GM23338 (cell line): ENCODE measurements around the gene CISH. TPM values are rescaled to one million over a fixed set of nuclear protein-coding genes. Genes with fewer than 3 reads are reported as not detected.

Experiments used
- ATAC-seq: fragments of 200-7000 bp; cut with Tn5 transposase; 3 replicates; pipeline ENCODE4 v1.9.1; 2020
- DNase-seq: peaks from one replicate; pipeline ENCODE4 v3.0.0-alpha.2; 2015; ENCODE audit warnings: low spot score
- H2AFZ ChIP-seq: fragments of 200-600 bp; sonication (generic); 2 replicates; pipeline ENCODE4 v1.8.0; 2016; ENCODE audit warnings: antibody characterized with exemption, mild to moderate bottlenecking, moderate library complexity
- H3F3A ChIP-seq: fragments of 200-600 bp; sonication (generic); replicated peaks from 2 replicates; pipeline ENCODE4 v1.8.0; 2017; ENCODE audit warnings: antibody characterized with exemption, mixed run types, low read depth
- H3K27ac ChIP-seq: fragments of 200-600 bp; sonication (generic); 2 replicates; pipeline ENCODE4 v1.6.1; 2016; ENCODE audit warnings: low read depth
- H3K27me3 ChIP-seq: fragments of 200-600 bp; sonication (generic); 2 replicates; pipeline ENCODE4 v1.8.0; 2016; ENCODE audit warnings: mild to moderate bottlenecking, mixed run types, moderate library complexity; ENCODE audit not compliant: insufficient read depth
- H3K36me3 ChIP-seq: fragments of 200-600 bp; sonication (generic); 2 replicates; pipeline ENCODE4 v1.8.0; 2016; ENCODE audit warnings: mild to moderate bottlenecking; ENCODE audit not compliant: insufficient read depth
- H3K4me1 ChIP-seq: fragments of 200-600 bp; sonication (generic); 2 replicates; pipeline ENCODE4 v1.8.0; 2016; ENCODE audit warnings: mild to moderate bottlenecking, moderate library complexity; ENCODE audit not compliant: insufficient read depth
- H3K4me2 ChIP-seq: fragments of 200-600 bp; sonication (generic); 2 replicates; pipeline ENCODE4 v1.7.1; 2017; ENCODE audit warnings: mixed run types
- H3K4me3 ChIP-seq: fragments of 200-600 bp; sonication (generic); 2 replicates; pipeline ENCODE4 v1.6.1; 2016; ENCODE audit warnings: mixed run types
- H3K79me2 ChIP-seq: fragments of 200-600 bp; sonication (generic); replicated peaks from 2 replicates; pipeline ENCODE4 v1.8.0; 2017; ENCODE audit warnings: mild to moderate bottlenecking; ENCODE audit not compliant: insufficient read depth
- H3K9me2 ChIP-seq: fragments of 200-600 bp; sonication (generic); 2 replicates; pipeline ENCODE4 v1.8.0; 2017; ENCODE audit not compliant: insufficient read depth
- H4K20me1 ChIP-seq: fragments of 200-600 bp; sonication (generic); replicated peaks from 2 replicates; pipeline ENCODE4 v1.8.0; 2017; ENCODE audit warnings: mild to moderate bottlenecking; ENCODE audit not compliant: insufficient read depth
- H3K27ac Mint-ChIP-seq: 2 replicates; pipeline ENCODE4 v1.8.0; 2020; ENCODE audit warnings: inconsistent platforms, mild to moderate bottlenecking, moderate library complexity, mixed read lengths
- H3K27me3 Mint-ChIP-seq: 3 replicates; pipeline ENCODE4 v1.8.0; 2022; ENCODE audit warnings: low read depth, mild to moderate bottlenecking, moderate library complexity, mixed read lengths, inconsistent platforms; ENCODE audit not compliant: insufficient read depth, poor library complexity
- H3K36me3 Mint-ChIP-seq: 3 replicates; pipeline ENCODE4 v1.8.0; 2021; ENCODE audit warnings: low read depth, mild to moderate bottlenecking, inconsistent platforms, moderate library complexity, mixed read lengths
- H3K4me1 Mint-ChIP-seq: 3 replicates; pipeline ENCODE4 v1.8.0; 2020; ENCODE audit warnings: mild to moderate bottlenecking, inconsistent platforms, mixed read lengths
- H3K4me3 Mint-ChIP-seq: 3 replicates; pipeline ENCODE4 v1.8.0; 2021; ENCODE audit warnings: moderate library complexity, mild to moderate bottlenecking, inconsistent platforms, mixed read lengths
- H3K9me3 Mint-ChIP-seq: 3 replicates; pipeline ENCODE4 v1.8.0; 2020; ENCODE audit warnings: moderate library complexity, mild to moderate bottlenecking, inconsistent platforms, mixed read lengths
- CREB1 ChIP-seq: fragments of 250-450 bp; sonication (Bioruptor Pico); IDR thresholded peaks from 2 replicates; pipeline ENCODE4 v1.5.0; 2020; ENCODE audit warnings: low read depth, mild to moderate bottlenecking, moderate library complexity
- CTCF ChIP-seq, 2 experiments: fragments of 200-600 bp in 1 of 2; sonication (generic) in 1 of 2; conservative IDR thresholded peaks; 2 replicates each; pipeline versions ENCODE4 v1.5.1 to v1.6.1; 2016 to 2017; ENCODE audit warnings: antibody characterized with exemption in 2 of 2, low read depth in 2 of 2, mild to moderate bottlenecking in 2 of 2, moderate library complexity in 1 of 2
- EZH2phosphoT487 ChIP-seq: fragments of 200-600 bp; sonication (generic); IDR thresholded peaks from one replicate; pipeline ENCODE4 v1.8.1; 2018; ENCODE audit warnings: antibody characterized with exemption; ENCODE audit not compliant: unreplicated experiment
- JUNB ChIP-seq: IDR thresholded peaks from one replicate; pipeline ENCODE4 v1.6.1; 2016; ENCODE audit warnings: antibody characterized with exemption; ENCODE audit not compliant: unreplicated experiment
- POLR2AphosphoS5 ChIP-seq: IDR thresholded peaks from 2 replicates; pipeline ENCODE4 v1.6.1; 2016; ENCODE audit warnings: antibody characterized with exemption, low read depth
- REST ChIP-seq: IDR thresholded peaks from one replicate; pipeline ENCODE4 v1.6.1; 2018; ENCODE audit warnings: antibody characterized with exemption; ENCODE audit not compliant: unreplicated experiment
- STAT1 ChIP-seq: IDR thresholded peaks from one replicate; pipeline ENCODE4 v1.6.1; 2016; ENCODE audit warnings: antibody characterized with exemption; ENCODE audit not compliant: unreplicated experiment
- ZNF114 ChIP-seq: fragments of 250-450 bp; sonication (Bioruptor Pico); IDR thresholded peaks from 2 replicates; pipeline ENCODE4 v1.5.0; 2020; ENCODE audit warnings: mild to moderate bottlenecking, moderate library complexity
- ZNF331 ChIP-seq: fragments of 250-450 bp; sonication (Bioruptor Pico); IDR thresholded peaks from 2 replicates; pipeline ENCODE4 v1.5.0; 2020; ENCODE audit warnings: low read depth, mild to moderate bottlenecking, moderate library complexity
- ZNF462 ChIP-seq: fragments of 250-450 bp; sonication (Bioruptor Pico); IDR thresholded peaks from 2 replicates; pipeline ENCODE4 v1.5.0; 2020; ENCODE audit warnings: mild to moderate bottlenecking, moderate library complexity
- polyA plus RNA-seq: library from polyadenylated mRNA; unstranded; fragments of >200 nt; fragmentation: Nextera tagmentation; extraction: Ambion mirVana; gene quantifications from 2 replicates; pipeline ENCODE4 v1.2.1, GENCODE V29; 2016
- total RNA-seq: library from RNA; depleted of rRNA; stranded (reverse); fragments of >200 nt; shearing (Covaris generic); gene quantifications from 2 replicates; pipeline ENCODE4 v1.2.3, GENCODE V29; 2014

The CISH gene
- total and polyA plus RNA-seq, 2 experiments from 2014 or later: 2.1 to 3.6 TPM

DNA sequence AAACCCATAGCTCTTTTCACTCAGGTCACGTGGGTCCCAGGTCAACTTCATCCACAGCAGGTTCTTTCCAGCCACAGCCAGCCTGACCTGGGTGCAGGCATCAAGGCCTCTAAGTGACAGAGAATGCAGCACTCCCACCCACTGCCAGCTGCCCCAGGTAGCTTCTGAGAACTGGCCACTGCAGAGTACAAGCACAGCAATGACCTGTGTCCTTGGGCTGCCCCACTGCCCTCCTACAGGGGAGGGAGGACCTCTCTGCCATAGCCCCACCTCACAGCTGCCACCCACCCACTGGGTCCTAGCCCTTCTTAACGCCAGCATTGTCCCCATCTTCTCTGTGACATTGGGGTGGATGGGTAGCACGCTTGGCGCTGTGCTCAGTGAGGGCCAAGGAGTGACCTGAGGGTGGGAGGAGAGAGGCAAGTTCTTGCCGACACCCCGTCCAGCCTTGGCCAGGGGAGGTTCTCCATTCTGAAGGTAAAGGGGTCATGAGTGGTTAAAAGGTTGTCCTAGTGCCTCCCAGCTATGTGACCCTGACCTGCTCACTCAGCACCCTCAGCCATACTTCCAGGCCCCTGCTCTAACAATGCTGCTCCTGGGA, 12.4 kb downstream of the CISH start:
- Histone ChIP-seq H3K27me3 (0 out of 2 replicates have a peak, but pooled peaks cover 3% of the 10 kb centered on the region), H3K4me3 (no peak overlapping the region), H4K20me1 (no peaks in the 10 kb centered on the region), H3K79me2 (no peaks in the 10 kb centered on the region), H3K9me2 (no peaks in the 10 kb centered on the region), H3F3A (no peaks in the 10 kb centered on the region), H3K4me2 (no peak overlapping the region), H3K36me3 (no peaks in the 10 kb centered on the region), H3K4me1 (no peaks in the 10 kb centered on the region), H3K27ac (no peak overlapping the region), H2AFZ (no peak overlapping the region)
- H3K36me3 Mint-ChIP-seq: no peaks in the 10 kb centered on the region
- H3K9me3 Mint-ChIP-seq: no peaks in the 10 kb centered on the region
- H3K4me3 Mint-ChIP-seq: no peak overlapping the region
- no peak overlapping the region for H3K27ac Mint-ChIP-seq
- TF ChIP-seq ZNF114 (CRISPR knock-in tag): no peak
- TF ChIP-seq CREB1 (CRISPR knock-in tag): no peak
- no peak for TF ChIP-seq REST
- no peak for TF ChIP-seq POLR2AphosphoS5
- no peak for TF ChIP-seq EZH2phosphoT487
- TF ChIP-seq JUNB: no peak
- no peak for TF ChIP-seq ZNF331 (CRISPR knock-in tag)
- ATAC-seq (no peak), DNase-seq (no peak)
- H3K27me3 Mint-ChIP-seq: peaks cover 4% of the 10 kb centered on the region
- H3K4me1 Mint-ChIP-seq: no peaks in the 10 kb centered on the region; the same call in 2 of the 3 replicates

DNA sequence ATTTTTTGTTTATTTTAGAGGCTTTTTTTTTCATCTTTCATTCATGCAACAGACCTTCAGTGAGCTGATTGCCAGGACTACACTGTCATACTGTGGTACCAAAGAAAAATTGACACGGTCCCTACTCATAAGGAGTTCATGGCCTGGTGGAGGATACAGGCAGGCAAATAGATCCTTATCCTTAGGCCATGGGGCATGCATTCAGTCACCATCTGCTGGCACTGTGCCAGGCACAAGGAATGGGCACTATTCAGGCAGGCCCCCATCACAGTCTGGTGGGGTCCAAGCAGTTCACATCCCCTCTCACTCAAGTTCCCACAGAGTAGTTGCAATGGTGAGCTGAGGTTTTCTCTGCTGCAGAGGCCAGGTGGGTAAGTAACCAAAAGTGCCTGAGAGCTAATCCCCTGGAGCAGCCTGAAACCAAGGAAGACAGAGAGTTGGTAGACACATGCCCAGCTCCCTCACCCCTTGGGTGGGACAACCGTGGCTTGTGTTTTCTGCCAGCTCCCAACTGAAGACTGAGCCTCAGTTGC, 17.3 kb downstream of the CISH start:
- no peaks in the 10 kb centered on the region for H4K20me1 ChIP-seq
- no peak overlapping the region for H3K27ac ChIP-seq
- no peaks in the 10 kb centered on the region for H3K9me2 ChIP-seq
- H2AFZ ChIP-seq: no peak overlapping the region
- 0 out of 2 replicates have a peak, but pooled peaks cover 3% of the 10 kb centered on the region for H3K27me3 ChIP-seq
- H3K79me2 ChIP-seq: no peaks in the 10 kb centered on the region
- H3K4me3 ChIP-seq: no peak overlapping the region
- no peak overlapping the region for H3K4me2 ChIP-seq
- peaks cover 6% of the 10 kb centered on the region for H3K27me3 Mint-ChIP-seq
- no peaks in the 10 kb centered on the region for H3K9me3 Mint-ChIP-seq
- no peak overlapping the region for H3K4me3 Mint-ChIP-seq
- H3K36me3 Mint-ChIP-seq: no peaks in the 10 kb centered on the region
- H3K4me1 Mint-ChIP-seq: no peaks in the 10 kb centered on the region
- DNase-seq: no peak
- H3K27ac Mint-ChIP-seq: no peak overlapping the region
- no peaks in the 10 kb centered on the region for H3K4me1 ChIP-seq
- no peaks in the 10 kb centered on the region for H3F3A ChIP-seq
- no peaks in the 10 kb centered on the region for H3K36me3 ChIP-seq
- no peak for ATAC-seq
- TF ChIP-seq STAT1 (no peak), ZNF114 (CRISPR knock-in tag) (no peak), POLR2AphosphoS5 (no peak), ZNF462 (CRISPR knock-in tag) (no peak), EZH2phosphoT487 (no peak), CTCF (conservative IDR thresholded peaks at IDR 0.05; ENCODE audit: low read depth in 2 of 2) (no peak)
